ENCODE results near the gene FAM83B. TPM values are rescaled to one million over a fixed set of nuclear protein-coding genes. Genes with fewer than 3 reads are reported as not detected.

Gene FAM83B
- total RNA-seq, 1 experiment from 2014 or later: 3.9 TPM

DNA sequence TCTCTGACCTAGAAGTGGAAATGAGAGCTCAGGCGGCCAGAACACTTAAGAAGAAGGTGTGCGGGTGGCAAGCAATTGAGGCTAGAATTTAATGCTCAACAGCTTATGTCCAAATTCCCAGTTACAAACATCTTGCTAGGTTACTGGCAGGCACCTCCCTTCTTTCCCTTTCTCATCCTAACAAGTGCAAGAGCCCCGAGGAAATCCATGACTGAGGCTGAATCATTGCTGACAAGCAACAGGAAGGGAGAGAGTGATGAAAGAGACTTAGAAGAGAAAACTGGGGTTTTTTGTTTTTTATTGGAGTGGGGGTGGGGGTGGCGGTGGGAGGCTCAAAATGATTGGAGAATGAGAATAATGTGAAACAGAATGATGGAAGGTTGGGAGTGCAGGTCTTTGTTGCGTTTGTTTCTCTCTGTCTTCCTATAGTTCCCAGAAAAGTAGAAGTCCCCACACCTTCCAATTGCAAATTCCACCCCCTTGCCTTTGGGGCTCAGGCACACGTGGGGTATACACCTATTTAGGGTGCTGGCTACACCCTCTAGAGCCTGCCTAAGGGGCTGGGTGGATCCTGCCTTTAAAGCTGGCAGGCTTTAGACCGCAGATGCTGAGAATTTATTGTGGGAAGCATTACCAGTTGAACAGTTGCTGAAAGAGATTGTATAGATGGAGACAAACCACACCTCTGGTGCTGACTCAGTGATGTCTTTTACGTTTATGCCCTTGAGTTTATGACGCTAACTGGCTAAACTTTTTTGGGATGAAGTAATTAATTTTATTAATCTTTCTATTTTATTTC, 1.4 kb downstream of the FAM83B start (continued):
- TF ChIP-seq, protein P1, sequence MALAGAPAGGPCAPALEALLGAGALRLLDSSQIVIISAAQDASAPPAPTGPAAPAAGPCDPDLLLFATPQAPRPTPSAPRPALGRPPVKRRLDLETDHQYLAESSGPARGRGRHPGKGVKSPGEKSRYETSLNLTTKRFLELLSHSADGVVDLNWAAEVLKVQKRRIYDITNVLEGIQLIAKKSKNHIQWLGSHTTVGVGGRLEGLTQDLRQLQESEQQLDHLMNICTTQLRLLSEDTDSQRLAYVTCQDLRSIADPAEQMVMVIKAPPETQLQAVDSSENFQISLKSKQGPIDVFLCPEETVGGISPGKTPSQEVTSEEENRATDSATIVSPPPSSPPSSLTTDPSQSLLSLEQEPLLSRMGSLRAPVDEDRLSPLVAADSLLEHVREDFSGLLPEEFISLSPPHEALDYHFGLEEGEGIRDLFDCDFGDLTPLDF (CRISPR knock-in tag; IDR thresholded peaks at IDR 0.05): no peak
- TF ChIP-seq ATF2 (CRISPR knock-in tag; IDR thresholded peaks at IDR 0.05; ENCODE audit: borderline replicate concordance, low read depth) (no peak), NFE2L1 (CRISPR knock-in tag; IDR thresholded peaks at IDR 0.05) (no peak), RORB (CRISPR knock-in tag; IDR thresholded peaks at IDR 0.05) (no peak), CREB1 (CRISPR knock-in tag; IDR thresholded peaks at IDR 0.05) (no peak), ZNF263 (CRISPR knock-in tag; IDR thresholded peaks at IDR 0.05; ENCODE audit: low read depth) (no peak), PRRX2 (CRISPR knock-in tag; IDR thresholded peaks at IDR 0.05) (no peak), ATF6 (CRISPR knock-in tag; IDR thresholded peaks at IDR 0.05) (no peak), PREB (CRISPR knock-in tag; IDR thresholded peaks at IDR 0.05; ENCODE audit: borderline replicate concordance) (no peak), GRHL2 (CRISPR knock-in tag; IDR thresholded peaks at IDR 0.05; ENCODE audit: insufficient replicate concordance, severe bottlenecking) (no peak)
- TF ChIP-seq, protein P2, sequence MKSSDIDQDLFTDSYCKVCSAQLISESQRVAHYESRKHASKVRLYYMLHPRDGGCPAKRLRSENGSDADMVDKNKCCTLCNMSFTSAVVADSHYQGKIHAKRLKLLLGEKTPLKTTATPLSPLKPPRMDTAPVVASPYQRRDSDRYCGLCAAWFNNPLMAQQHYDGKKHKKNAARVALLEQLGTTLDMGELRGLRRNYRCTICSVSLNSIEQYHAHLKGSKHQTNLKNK (CRISPR knock-in tag; IDR thresholded peaks at IDR 0.05): no peak

DNA sequence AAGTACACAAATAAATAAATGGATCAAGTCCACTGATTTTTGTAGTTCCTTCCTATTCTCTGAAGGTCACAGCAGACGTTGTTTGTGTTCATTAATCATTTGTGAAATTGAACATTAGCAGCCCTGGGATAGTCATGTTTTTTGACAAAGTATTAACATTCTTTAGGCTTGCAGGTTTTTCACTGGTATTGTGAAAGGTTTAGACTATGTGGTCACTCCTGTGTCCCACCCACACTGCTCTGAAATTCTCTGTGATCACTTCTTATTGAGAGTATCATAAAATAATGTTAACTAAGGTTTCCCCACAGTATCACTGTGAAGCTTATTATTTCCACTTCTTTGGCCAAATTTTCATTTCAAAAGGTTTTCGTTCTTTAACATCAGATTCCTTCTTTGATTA, 3.5 kb downstream of the FAM83B start:
- ATAC-seq (no peak), DNase-seq (ENCODE audit: low spot score) (no peak)
- POLR2A ChIA-PET: no interaction called here
- peaks cover 14% of the 10 kb centered on the region for H3K36me3 Mint-ChIP-seq
- no peak overlapping the region for H3K4me3 Mint-ChIP-seq
- peaks cover 22% of the 10 kb centered on the region for H3K27me3 Mint-ChIP-seq (ENCODE audit: low read depth)
- CTCF ChIA-PET: no interaction called here
- H3K4me1 Mint-ChIP-seq: peaks cover 19% of the 10 kb centered on the region
- H3K9me3 Mint-ChIP-seq: peaks cover 15% of the 10 kb centered on the region
- no peak overlapping the region for H3K27ac Mint-ChIP-seq
- TF ChIP-seq, protein P3, sequence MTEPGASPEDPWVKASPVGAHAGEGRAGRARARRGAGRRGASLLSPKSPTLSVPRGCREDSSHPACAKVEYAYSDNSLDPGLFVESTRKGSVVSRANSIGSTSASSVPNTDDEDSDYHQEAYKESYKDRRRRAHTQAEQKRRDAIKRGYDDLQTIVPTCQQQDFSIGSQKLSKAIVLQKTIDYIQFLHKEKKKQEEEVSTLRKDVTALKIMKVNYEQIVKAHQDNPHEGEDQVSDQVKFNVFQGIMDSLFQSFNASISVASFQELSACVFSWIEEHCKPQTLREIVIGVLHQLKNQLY (CRISPR knock-in tag; IDR thresholded peaks at IDR 0.05): no peak
- TF ChIP-seq, protein P4, sequence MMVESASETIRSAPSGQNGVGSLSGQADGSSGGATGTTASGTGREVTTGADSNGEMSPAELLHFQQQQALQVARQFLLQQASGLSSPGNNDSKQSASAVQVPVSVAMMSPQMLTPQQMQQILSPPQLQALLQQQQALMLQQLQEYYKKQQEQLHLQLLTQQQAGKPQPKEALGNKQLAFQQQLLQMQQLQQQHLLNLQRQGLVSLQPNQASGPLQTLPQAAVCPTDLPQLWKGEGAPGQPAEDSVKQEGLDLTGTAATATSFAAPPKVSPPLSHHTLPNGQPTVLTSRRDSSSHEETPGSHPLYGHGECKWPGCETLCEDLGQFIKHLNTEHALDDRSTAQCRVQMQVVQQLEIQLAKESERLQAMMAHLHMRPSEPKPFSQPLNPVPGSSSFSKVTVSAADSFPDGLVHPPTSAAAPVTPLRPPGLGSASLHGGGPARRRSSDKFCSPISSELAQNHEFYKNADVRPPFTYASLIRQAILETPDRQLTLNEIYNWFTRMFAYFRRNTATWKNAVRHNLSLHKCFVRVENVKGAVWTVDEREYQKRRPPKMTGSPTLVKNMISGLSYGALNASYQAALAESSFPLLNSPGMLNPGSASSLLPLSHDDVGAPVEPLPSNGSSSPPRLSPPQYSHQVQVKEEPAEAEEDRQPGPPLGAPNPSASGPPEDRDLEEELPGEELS (CRISPR knock-in tag; IDR thresholded peaks at IDR 0.05): no peak
- TF ChIP-seq RORB (CRISPR knock-in tag; IDR thresholded peaks at IDR 0.05) (no peak), TP53 (CRISPR knock-in tag; IDR thresholded peaks at IDR 0.05) (no peak), EMX1 (CRISPR knock-in tag; IDR thresholded peaks at IDR 0.05) (no peak), GTF2I (CRISPR knock-in tag; conservative IDR thresholded peaks at IDR 0.05) (no peak), MAX (CRISPR knock-in tag; IDR thresholded peaks at IDR 0.05) (no peak), ATF2 (CRISPR knock-in tag; IDR thresholded peaks at IDR 0.05; ENCODE audit: borderline replicate concordance, low read depth) (no peak), NFATC4 (CRISPR knock-in tag; IDR thresholded peaks at IDR 0.05) (no peak), TCF7 (CRISPR knock-in tag; IDR thresholded peaks at IDR 0.05; ENCODE audit: low read depth) (no peak), ZNF263 (CRISPR knock-in tag; IDR thresholded peaks at IDR 0.05; ENCODE audit: low read depth) (no peak), GRHL2 (CRISPR knock-in tag; IDR thresholded peaks at IDR 0.05; ENCODE audit: insufficient replicate concordance, severe bottlenecking) (no peak), ZNF232 (CRISPR knock-in tag; IDR thresholded peaks at IDR 0.05) (no peak)
- TF ChIP-seq, protein P5, sequence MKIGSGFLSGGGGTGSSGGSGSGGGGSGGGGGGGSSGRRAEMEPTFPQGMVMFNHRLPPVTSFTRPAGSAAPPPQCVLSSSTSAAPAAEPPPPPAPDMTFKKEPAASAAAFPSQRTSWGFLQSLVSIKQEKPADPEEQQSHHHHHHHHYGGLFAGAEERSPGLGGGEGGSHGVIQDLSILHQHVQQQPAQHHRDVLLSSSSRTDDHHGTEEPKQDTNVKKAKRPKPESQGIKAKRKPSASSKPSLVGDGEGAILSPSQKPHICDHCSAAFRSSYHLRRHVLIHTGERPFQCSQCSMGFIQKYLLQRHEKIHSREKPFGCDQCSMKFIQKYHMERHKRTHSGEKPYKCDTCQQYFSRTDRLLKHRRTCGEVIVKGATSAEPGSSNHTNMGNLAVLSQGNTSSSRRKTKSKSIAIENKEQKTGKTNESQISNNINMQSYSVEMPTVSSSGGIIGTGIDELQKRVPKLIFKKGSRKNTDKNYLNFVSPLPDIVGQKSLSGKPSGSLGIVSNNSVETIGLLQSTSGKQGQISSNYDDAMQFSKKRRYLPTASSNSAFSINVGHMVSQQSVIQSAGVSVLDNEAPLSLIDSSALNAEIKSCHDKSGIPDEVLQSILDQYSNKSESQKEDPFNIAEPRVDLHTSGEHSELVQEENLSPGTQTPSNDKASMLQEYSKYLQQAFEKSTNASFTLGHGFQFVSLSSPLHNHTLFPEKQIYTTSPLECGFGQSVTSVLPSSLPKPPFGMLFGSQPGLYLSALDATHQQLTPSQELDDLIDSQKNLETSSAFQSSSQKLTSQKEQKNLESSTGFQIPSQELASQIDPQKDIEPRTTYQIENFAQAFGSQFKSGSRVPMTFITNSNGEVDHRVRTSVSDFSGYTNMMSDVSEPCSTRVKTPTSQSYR (CRISPR knock-in tag; IDR thresholded peaks at IDR 0.05): no peak
